ENCODE measurements around the gene TLR7. TPM values are rescaled to one million over a fixed set of nuclear protein-coding genes. Genes with fewer than 3 reads are reported as not detected.

TLR7 gene
- total and polyA plus RNA-seq, 2 of the 4 experiments (the other 2 are of a cell fraction): not detected

- Histone ChIP-seq H2BK15ac (ENCODE audit: low read depth, low read length) (no peak overlapping the region), H3K23ac (ENCODE audit: low read depth, low read length) (no peak overlapping the region), H2BK20ac (ENCODE audit: low read depth, low read length) (no peak overlapping the region), H3K18ac (ENCODE audit: low read depth, low read length) (no peak overlapping the region), H4K20me1 (ENCODE audit: insufficient read depth, low read length) (no peaks in the 10 kb centered on the region), H3K9ac (ENCODE audit: low read depth, low read length) (no peak overlapping the region), H3K27ac (ENCODE audit: insufficient read depth, low read length) (no peak overlapping the region), H3K4ac (ENCODE audit: low read depth, low read length) (no peak overlapping the region), H3K4me1 (ENCODE audit: control insufficient read depth, insufficient read depth, low read length) (no peaks in the 10 kb centered on the region), H4K5ac (ENCODE audit: low read depth, low read length) (no peak overlapping the region), H4K91ac (ENCODE audit: insufficient read depth, low read depth, low read length) (no peak overlapping the region), H2BK5ac (ENCODE audit: low read depth, low read length, poor library complexity, severe bottlenecking) (no peak overlapping the region), H2AK5ac (ENCODE audit: low read depth, low read length) (no peak overlapping the region), H3K4me3 (ENCODE audit: insufficient read depth, low read depth, low read length) (no peak overlapping the region), H3K56ac (ENCODE audit: extremely low read depth, insufficient read depth, low read length) (no peak overlapping the region), H3K27me3 (ENCODE audit: control insufficient read depth, insufficient read depth, low read length) (no peaks in the 10 kb centered on the region; the same call in 1 of the 2 replicates), H4K8ac (ENCODE audit: low read depth in 2 of 2, low read length in 2 of 2) (no peak overlapping the region), H3K4me2 (ENCODE audit: low read depth, low read length) (no peak overlapping the region), H2BK120ac (ENCODE audit: low read depth, low read length) (no peak overlapping the region), H3K9me3 (ENCODE audit: control insufficient read depth, insufficient read depth, low read length) (no peaks in the 10 kb centered on the region), H3K14ac (replicated peaks; ENCODE audit: low read depth, low read length) (no peak overlapping the region), H3K9me1 (ENCODE audit: insufficient read depth, low read length) (no peaks in the 10 kb centered on the region), H3K79me1 (ENCODE audit: low read depth in 1 of 2, low read length in 2 of 2) (no peaks in the 10 kb centered on the region), H2AFZ (replicated peaks; ENCODE audit: low read length, poor library complexity) (no peak overlapping the region), H2AK9ac (replicated peaks; ENCODE audit: low read depth, low read length, poor library complexity) (no peak overlapping the region), H3K36me3 (ENCODE audit: control insufficient read depth, insufficient read depth, low read length) (no peaks in the 10 kb centered on the region)
- intact Hi-C loops (cut with micrococcal nuclease): no loop called here
- in situ Hi-C loops (cut with MboI; ENCODE audit: low sequenced_read_pairs): no loop called here
- CTCF ChIA-PET: no interaction called here
- DNase-seq (no peak), ATAC-seq (ENCODE audit: low read depth) (no peak)
- no peak for TF ChIP-seq RCOR1 (IDR thresholded peaks at IDR 0.05; ENCODE audit: insufficient replicate concordance, low read length)
- no peak for TF ChIP-seq RAD21 (IDR thresholded peaks at IDR 0.05; ENCODE audit: low read length)
- TF ChIP-seq MAFK (IDR thresholded peaks at IDR 0.05; ENCODE audit: low read depth, low read length): no peak
- TF ChIP-seq FOS (IDR thresholded peaks at IDR 0.05; ENCODE audit: low read depth, low read length): no peak
- no peak for TF ChIP-seq NFE2L2 (IDR thresholded peaks at IDR 0.05; ENCODE audit: low read depth, low read length)
- no peak for TF ChIP-seq MXI1 (IDR thresholded peaks at IDR 0.05; ENCODE audit: borderline replicate concordance, low read depth, low read length)
- TF ChIP-seq CEBPB (IDR thresholded peaks at IDR 0.05; ENCODE audit: low read depth, low read length): no peak
- TF ChIP-seq, protein P1, sequence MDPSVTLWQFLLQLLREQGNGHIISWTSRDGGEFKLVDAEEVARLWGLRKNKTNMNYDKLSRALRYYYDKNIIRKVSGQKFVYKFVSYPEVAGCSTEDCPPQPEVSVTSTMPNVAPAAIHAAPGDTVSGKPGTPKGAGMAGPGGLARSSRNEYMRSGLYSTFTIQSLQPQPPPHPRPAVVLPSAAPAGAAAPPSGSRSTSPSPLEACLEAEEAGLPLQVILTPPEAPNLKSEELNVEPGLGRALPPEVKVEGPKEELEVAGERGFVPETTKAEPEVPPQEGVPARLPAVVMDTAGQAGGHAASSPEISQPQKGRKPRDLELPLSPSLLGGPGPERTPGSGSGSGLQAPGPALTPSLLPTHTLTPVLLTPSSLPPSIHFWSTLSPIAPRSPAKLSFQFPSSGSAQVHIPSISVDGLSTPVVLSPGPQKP (IDR thresholded peaks at IDR 0.05; ENCODE audit: borderline replicate concordance, low read depth, low read length): no peak
- TF ChIP-seq CTCF (conservative IDR thresholded peaks at IDR 0.05; ENCODE audit: low read depth, low read length): no peak
- no peak for TF ChIP-seq POLR2A (IDR thresholded peaks at IDR 0.05; ENCODE audit: low read depth, low read length)
- no peak for TF ChIP-seq BHLHE40 (IDR thresholded peaks at IDR 0.05; ENCODE audit: low read depth, low read length)
- TF ChIP-seq, protein P2, sequence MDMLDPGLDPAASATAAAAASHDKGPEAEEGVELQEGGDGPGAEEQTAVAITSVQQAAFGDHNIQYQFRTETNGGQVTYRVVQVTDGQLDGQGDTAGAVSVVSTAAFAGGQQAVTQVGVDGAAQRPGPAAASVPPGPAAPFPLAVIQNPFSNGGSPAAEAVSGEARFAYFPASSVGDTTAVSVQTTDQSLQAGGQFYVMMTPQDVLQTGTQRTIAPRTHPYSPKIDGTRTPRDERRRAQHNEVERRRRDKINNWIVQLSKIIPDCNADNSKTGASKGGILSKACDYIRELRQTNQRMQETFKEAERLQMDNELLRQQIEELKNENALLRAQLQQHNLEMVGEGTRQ (IDR thresholded peaks at IDR 0.05; ENCODE audit: low read depth, low read length): no peak
- TF ChIP-seq SMC3 (IDR thresholded peaks at IDR 0.05; ENCODE audit: low read depth, low read length): no peak
- no peak for TF ChIP-seq CHD1 (IDR thresholded peaks at IDR 0.05; ENCODE audit: low read depth, low read length)
- no peak for TF ChIP-seq MAZ (IDR thresholded peaks at IDR 0.05; ENCODE audit: borderline replicate concordance, low read depth, low read length)
- no peak for TF ChIP-seq RFX5 (IDR thresholded peaks at IDR 0.05; ENCODE audit: low read depth, low read length)
- BruUV-seq (replicated peaks): no TSS peak
- dilution Hi-C loops (cut with HindIII; ENCODE audit: low sequenced_read_pairs, unreplicated experiment): no loop called here
- WGBS, 2 experiments (ENCODE audit: extremely low coverage in 2 of 2, insufficient read length in 1 of 2): 60% methylated on average over 2 of the region's 5 CpGs; no CpG with 5 or more reads in 1 of the 2 experiments
- POLR2A ChIA-PET (ENCODE audit: unreplicated experiment): no interaction called here
These were observed 18.6 kb downstream of the TLR7 start for GRCh38 chrX:12885508-12885907.
